Endothelial cell of umbilical vein (primary cell): ENCODE measurements around the gene MARK2.

Experiments
- CTCF ChIP-seq, 2 donors: IDR thresholded peaks; 1 replicate in 1 of 2; 2 replicates in 1 of 2; pipeline ENCODE4 v1.5.1; 2011; ENCODE audit warnings: low read length in 2 of 2, mild to moderate bottlenecking in 2 of 2, moderate library complexity in 2 of 2, control low read depth in 1 of 2, inconsistent platforms in 1 of 2, low read depth in 1 of 2; ENCODE audit not compliant: insufficient read depth in 1 of 2; ENCODE audit errors: extremely low read depth in 1 of 2
- EZH2 ChIP-seq: IDR thresholded peaks from 2 replicates; pipeline ENCODE4 v1.6.1; 2012; ENCODE audit warnings: borderline replicate concordance, low read depth, mild to moderate bottlenecking, moderate library complexity, low read length, inconsistent platforms; ENCODE audit not compliant: severe bottlenecking
- FOS ChIP-seq: IDR thresholded peaks from 2 replicates; pipeline ENCODE4 v1.6.1; 2011; ENCODE audit warnings: mild to moderate bottlenecking, low read length, moderate library complexity, borderline replicate concordance; ENCODE audit not compliant: insufficient read depth
- MYC ChIP-seq: IDR thresholded peaks from one replicate; pipeline ENCODE4 v1.6.1; 2011; ENCODE audit warnings: mild to moderate bottlenecking, low read depth, low read length
- POLR2A ChIP-seq: IDR thresholded peaks from 2 replicates; pipeline ENCODE4 v1.6.1; 2012; ENCODE audit warnings: low read depth, mild to moderate bottlenecking, control low read depth, low read length

- TF ChIP-seq CTCF (IDR thresholded peaks at IDR 0.05; ENCODE audit: extremely low read depth in 1 of 2, insufficient read depth in 1 of 2, low read depth in 1 of 2, low read length in 2 of 2) (no peak), EZH2 (no peak), MYC (no peak), POLR2A (no peak), FOS (no peak)
These were observed 5.9 kb downstream of the MARK2 start for GRCh38 chr11:63844836-63845235.
